ENCODE measurements around the gene ABCC4.

DNA sequence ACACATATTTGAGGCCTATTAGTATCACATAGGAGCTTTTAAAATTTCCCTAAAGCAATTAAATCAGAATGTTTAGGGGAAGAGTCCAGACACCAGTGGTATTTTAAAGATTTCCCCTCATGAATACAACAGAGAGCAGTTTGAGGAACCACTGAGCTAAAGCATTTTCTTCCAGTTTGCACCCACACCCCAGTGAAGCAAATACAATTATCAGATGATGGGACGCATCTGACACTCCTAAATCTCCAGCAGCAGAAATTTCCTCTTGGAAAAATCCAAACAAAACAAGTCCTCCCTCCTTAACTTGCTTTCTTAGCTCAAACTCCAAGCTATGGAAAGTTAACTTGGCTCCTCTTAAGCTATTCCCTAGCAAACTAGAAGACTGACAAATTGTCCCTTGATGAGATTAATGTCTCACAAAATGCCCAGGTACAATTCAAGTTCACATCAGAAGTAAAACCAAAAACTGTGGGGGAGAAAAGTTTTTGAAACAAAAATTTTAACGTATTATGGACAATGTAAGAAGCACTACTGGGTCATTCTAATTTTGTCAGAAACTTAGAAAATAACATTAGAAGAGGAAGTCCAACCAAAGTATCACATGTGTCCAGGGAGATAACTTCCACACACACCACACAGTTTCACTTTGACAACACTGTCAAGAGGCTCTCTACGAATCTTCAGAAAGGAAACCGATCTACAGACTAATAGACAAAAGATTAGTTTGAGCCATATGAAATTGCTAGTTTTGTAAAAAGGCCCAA lies 74.1 kb downstream of the ABCC4 start:
- TF ChIP-seq, protein P1, sequence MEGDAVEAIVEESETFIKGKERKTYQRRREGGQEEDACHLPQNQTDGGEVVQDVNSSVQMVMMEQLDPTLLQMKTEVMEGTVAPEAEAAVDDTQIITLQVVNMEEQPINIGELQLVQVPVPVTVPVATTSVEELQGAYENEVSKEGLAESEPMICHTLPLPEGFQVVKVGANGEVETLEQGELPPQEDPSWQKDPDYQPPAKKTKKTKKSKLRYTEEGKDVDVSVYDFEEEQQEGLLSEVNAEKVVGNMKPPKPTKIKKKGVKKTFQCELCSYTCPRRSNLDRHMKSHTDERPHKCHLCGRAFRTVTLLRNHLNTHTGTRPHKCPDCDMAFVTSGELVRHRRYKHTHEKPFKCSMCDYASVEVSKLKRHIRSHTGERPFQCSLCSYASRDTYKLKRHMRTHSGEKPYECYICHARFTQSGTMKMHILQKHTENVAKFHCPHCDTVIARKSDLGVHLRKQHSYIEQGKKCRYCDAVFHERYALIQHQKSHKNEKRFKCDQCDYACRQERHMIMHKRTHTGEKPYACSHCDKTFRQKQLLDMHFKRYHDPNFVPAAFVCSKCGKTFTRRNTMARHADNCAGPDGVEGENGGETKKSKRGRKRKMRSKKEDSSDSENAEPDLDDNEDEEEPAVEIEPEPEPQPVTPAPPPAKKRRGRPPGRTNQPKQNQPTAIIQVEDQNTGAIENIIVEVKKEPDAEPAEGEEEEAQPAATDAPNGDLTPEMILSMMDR (IDR thresholded peaks at IDR 0.05; ENCODE audit: low read depth, low read length, missing input control) = no peak
- TF ChIP-seq EGR1 (IDR thresholded peaks at IDR 0.05; ENCODE audit: low read depth in 2 of 2) (no peak), TAF1 (conservative IDR thresholded peaks at IDR 0.05) (no peak), RXRA (IDR thresholded peaks at IDR 0.05) (no peak), FOXA2 (IDR thresholded peaks at IDR 0.05) (no peak), YY1 (IDR thresholded peaks at IDR 0.05) (no peak), RAD21 (IDR thresholded peaks at IDR 0.05) (no peak)
- TF ChIP-seq, protein P2, sequence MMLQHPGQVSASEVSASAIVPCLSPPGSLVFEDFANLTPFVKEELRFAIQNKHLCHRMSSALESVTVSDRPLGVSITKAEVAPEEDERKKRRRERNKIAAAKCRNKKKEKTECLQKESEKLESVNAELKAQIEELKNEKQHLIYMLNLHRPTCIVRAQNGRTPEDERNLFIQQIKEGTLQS (IDR thresholded peaks at IDR 0.05) = no peak
- TF ChIP-seq, protein P3, sequence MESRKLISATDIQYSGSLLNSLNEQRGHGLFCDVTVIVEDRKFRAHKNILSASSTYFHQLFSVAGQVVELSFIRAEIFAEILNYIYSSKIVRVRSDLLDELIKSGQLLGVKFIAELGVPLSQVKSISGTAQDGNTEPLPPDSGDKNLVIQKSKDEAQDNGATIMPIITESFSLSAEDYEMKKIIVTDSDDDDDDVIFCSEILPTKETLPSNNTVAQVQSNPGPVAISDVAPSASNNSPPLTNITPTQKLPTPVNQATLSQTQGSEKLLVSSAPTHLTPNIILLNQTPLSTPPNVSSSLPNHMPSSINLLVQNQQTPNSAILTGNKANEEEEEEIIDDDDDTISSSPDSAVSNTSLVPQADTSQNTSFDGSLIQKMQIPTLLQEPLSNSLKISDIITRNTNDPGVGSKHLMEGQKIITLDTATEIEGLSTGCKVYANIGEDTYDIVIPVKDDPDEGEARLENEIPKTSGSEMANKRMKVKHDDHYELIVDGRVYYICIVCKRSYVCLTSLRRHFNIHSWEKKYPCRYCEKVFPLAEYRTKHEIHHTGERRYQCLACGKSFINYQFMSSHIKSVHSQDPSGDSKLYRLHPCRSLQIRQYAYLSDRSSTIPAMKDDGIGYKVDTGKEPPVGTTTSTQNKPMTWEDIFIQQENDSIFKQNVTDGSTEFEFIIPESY (IDR thresholded peaks at IDR 0.05) = no peak
- TF ChIP-seq, protein P4, sequence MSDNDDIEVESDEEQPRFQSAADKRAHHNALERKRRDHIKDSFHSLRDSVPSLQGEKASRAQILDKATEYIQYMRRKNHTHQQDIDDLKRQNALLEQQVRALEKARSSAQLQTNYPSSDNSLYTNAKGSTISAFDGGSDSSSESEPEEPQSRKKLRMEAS (IDR thresholded peaks at IDR 0.05) = no peak
- TF ChIP-seq, protein P5, sequence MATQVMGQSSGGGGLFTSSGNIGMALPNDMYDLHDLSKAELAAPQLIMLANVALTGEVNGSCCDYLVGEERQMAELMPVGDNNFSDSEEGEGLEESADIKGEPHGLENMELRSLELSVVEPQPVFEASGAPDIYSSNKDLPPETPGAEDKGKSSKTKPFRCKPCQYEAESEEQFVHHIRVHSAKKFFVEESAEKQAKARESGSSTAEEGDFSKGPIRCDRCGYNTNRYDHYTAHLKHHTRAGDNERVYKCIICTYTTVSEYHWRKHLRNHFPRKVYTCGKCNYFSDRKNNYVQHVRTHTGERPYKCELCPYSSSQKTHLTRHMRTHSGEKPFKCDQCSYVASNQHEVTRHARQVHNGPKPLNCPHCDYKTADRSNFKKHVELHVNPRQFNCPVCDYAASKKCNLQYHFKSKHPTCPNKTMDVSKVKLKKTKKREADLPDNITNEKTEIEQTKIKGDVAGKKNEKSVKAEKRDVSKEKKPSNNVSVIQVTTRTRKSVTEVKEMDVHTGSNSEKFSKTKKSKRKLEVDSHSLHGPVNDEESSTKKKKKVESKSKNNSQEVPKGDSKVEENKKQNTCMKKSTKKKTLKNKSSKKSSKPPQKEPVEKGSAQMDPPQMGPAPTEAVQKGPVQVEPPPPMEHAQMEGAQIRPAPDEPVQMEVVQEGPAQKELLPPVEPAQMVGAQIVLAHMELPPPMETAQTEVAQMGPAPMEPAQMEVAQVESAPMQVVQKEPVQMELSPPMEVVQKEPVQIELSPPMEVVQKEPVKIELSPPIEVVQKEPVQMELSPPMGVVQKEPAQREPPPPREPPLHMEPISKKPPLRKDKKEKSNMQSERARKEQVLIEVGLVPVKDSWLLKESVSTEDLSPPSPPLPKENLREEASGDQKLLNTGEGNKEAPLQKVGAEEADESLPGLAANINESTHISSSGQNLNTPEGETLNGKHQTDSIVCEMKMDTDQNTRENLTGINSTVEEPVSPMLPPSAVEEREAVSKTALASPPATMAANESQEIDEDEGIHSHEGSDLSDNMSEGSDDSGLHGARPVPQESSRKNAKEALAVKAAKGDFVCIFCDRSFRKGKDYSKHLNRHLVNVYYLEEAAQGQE (IDR thresholded peaks at IDR 0.05) = no peak
